Stimulated activated CD8-positive, alpha-beta memory T cell treated with anti-CD3 and anti-CD28 coated beads, Interleukin-7, amount 100 ng/mL, for 4 hours (primary cell): ENCODE measurements around the gene STKLD1.
"Not testable (repeated sequence)": the region's sequence is repeated elsewhere in the genome, so short reads cannot be mapped to it uniquely, and the experiment has no call there.

Source experiments
- DNase-seq, 2 donors: peaks; one replicate each; pipeline ENCODE4 v3.0.0-alpha.2; 2020; ENCODE audit warnings: low read depth in 2 of 2

The STKLD1 gene

DNA sequence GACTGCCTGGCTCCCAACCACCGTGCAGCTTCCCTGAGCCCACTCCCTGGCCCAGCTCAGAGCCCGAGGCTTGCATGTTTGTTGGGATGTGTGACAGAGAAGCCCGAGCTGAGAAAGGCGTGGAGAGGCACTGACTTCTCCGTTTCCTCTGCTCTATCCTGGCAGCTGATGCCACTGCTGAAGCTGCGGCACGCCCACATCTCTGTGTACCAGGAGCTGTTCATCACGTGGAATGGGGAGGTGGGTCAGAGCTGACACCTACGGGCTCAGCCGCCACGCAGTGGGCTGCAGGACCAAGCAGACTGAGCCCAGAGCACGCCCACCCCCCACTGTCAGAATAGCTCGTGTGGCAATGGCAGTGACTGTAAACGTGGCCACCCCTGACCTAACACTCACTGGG is 9.3 kb downstream of the STKLD1 start:
- no peak for DNase-seq

DNA sequence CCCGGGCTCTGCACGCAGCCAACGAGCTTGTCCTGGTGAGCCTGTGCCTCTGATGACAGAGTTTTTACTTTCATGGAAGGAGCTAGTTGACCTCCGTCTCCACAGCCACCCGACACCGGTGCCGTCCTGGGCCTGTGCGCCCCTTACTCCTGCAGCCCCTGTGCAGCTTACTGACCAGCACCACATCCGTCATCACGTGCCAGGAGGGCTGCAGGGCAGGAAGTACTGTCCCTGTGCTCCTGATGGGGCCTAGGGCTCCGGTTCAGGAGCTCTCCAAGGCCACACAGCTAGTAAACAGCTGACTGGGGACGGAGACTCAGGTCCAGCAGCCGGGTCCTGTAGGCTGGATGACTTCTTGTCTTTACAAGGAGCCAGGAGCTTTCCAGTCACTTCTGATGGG is 10.2 kb downstream of the STKLD1 start:
- no peak for DNase-seq

DNA sequence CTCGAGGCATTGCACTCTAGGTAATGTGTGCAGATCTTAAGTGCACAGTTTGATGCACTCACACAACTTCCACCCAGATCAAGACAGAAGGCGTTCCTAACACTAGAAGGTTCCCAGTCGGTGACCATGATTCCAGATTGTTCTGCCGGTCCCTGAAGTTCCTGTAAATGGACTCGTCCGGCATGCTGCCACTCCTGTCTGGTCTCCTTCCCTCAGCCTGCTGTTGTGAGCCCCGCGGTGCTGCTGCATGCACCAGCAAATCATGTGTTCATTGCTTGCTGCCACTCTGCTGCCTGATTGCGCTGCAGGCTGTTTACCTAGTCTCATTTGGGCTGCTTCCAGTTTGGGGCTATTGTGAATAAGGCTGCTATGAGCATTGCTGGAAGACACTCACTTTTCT is 11.5 kb downstream of the STKLD1 start:
- DNase-seq = no peak

DNA sequence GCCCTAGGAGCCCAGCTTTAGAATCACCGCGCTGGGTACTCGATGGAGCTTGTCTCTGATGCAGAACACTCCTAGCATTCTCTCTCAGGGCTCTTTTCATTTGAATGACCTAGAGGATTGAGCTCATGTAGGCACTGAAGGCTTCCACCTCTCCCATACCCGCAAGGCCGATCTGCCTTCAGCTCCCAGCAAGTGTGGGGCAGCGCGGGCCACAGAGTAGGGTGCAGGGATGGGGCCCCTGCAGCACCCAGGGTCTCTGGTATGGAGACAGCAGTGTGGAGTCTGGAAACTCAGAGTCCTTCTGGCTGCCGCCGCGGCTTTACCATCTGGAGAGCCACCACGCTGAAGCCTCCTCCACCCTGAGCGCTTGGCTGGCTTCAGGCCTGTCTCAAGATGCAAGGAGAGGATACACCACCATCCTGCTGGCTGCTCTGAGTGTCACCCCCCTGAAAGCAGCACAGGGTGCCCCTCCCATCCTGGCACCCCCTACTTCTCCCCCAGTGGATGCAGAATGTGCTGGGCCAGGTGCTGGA is 12.9 kb downstream of the STKLD1 start:
- no peak for DNase-seq

DNA sequence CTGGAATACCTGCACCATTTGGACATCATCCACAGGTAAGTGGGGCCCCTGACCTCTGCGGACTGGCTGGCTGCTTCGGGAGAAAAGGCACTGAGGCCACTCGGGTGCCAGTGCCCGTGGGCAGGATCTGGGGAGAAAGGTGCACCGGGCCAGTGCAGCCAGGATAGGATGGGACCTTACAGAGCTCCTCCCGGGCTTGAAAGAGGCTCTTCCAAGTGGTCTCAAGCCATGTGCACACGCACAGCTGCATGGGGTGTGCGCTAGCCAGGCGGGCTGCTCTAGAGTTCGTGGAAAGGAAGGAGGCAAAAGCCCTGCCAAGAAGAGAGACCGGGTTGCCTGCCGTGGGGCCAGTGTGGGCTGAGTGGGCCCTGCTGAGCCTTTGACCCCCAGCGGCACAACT is 13.4 kb downstream of the STKLD1 start:
- no peak for DNase-seq

DNA sequence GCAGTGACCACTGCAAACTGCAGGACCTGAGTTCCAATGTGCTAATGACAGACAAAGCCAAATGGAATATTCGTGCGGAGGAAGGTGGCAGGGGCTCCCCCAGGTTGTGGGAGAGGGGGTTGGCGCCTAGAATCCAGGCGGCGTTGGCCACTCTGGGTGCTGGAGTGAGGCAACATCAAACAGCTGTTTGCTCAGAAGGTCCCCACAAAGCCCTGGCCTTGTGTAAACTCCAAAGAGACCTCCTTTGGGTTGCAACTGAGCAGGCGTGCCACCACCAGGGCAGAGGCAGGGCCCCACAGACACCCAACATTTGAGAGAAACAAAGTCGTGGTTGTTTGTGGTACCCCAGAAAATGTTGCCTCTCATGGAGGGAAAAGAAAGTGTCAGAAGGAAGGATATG is 14.5 kb downstream of the STKLD1 start:
- no peak for DNase-seq

DNA sequence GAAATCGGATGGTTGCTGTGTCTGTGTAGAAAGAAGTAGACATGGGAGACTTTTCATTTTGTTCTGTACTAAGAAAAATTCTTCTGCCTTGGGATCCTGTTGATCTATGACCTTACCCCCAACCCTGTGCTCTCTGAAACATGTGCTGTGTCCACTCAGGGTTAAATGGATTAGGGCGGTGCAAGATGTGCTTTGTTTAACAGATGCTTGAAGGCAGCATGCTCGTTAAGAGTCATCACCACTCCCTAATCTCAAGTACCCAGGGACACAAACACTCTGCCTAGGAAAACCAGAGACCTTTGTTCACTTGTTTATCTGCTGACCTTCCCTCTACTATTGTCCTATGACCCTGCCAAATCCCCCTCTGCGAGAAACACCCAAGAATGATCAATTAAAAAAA is 15.3 kb downstream of the STKLD1 start:
- DNase-seq = not testable (repeated sequence)

DNA sequence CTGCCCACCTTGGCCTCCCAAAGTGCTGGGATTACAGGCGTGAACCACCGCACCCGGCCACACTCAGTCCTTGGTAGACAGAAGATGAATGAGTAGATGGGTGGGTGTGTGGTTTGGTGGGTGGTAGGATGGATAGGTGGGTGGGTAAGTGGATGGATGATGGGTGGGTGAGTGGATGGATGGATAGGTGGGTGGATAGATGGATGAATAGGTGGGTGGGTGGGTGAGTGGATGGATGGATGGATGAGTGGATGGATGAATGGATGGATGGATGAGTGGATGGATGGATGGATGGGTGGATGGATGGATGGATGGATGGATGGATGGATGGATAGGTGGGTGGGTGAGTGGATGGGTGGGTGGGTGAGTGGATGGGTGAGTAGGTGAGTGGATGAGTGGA is 16.1 kb downstream of the STKLD1 start:
- DNase-seq = not testable (repeated sequence)

DNA sequence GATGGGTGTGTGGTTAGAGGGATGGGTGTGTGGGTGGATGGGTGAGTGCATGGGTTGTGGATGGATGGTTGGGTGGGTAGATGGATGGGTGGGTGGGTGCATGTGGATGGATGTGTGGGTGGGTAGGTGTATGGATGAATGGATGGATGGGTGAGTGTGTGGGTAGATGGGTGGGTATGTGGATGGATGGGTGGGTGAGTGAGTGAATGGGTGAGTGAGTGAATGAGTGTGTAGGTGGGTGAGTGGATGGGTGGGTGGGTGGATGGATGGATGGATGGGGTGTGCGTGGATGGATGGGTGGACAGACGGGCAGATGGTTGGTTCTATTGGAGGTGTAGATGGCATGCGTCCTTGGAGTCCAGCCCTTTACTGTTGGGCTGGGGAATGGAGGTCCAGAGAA is 17.2 kb downstream of the STKLD1 start:
- DNase-seq = no peak

DNA sequence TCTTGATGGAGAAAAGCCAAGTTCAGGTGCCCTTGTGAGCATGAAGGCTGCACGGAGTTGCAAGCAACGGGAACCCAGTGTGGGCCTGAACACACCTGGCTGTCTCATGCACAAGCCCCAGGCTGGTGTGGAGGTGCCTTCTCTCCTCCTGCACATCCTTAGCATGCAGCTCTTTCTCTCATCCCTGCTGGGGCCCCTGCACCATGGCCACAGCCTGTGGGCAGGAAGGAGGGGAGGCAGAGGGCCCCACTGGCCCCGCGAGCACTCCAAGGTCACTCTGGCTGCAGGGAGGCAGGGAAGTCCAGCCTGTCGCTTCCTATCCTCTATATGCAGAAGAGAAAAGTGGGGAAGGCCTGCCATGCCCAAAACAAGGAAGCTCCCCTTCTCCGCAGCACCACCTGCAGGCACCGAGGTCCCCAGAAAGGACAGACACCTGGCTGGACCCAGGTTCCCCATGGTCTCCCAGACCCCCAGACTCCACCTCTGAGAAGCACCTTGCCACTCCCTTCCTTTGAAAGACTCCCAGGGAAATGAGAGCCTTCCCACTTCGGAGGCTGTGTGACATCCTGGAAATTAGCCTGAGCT is 18.6 kb downstream of the STKLD1 start:
- DNase-seq = no peak

DNA sequence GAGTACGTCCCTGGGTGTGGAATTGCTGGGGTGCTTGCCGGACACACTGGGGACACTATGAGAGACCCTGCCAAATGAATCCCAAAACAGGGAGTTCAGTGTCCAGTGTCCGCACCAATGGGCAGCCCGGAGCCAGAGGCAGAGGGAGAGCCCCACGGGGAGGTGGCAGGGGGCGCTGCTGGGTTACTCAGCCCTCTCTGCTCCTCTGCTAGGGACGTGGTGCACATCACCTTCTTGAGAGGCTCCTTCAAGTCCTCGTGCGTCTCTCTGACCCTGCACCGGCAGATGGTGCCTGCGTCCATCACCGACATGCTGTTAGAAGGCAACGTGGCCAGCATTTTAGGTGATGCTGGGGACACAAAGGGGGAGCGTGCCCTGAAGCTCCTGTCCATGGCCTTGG is 20.8 kb downstream of the STKLD1 start:
- DNase-seq = no peak

DNA sequence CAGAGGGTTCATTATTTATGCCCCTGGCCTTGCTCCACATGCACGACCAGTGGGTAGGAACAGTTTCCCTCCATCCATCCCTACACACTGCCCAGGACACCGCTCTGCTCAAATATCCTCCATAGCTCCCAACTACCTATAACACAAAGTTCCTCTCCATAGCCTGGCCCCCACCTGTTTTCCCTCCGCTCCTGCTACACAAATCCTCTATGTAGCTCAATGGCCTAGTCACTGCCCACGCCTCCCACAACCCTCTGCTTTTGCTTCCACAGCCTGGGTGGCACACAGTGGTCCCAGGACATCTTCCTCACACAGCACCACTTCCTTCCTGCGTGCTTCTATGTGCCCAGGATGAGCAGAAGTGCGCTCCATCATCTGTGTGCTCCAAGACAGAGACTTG is 21.2 kb downstream of the STKLD1 start:
- no peak for DNase-seq

DNA sequence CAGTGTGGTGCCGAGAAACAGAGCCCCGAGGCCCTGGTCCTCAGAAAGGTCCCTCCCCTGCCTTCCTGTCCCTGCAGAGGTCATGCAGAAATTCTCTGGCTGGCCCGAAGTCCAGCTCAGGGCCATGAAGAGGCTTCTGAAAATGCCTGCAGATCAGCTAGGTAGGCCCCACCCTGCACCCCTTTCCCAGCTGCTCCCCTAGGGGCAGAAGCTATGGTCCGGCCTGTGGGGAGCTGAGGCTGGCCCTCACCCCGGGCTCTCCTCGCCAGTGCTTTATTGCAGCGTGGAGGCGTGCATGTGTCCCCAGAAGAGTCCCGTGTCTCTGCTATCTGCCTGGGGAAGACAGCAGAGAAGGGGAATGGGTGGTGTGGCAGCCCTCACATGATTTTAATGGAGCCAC is 21.7 kb downstream of the STKLD1 start:
- DNase-seq = no peak

DNA sequence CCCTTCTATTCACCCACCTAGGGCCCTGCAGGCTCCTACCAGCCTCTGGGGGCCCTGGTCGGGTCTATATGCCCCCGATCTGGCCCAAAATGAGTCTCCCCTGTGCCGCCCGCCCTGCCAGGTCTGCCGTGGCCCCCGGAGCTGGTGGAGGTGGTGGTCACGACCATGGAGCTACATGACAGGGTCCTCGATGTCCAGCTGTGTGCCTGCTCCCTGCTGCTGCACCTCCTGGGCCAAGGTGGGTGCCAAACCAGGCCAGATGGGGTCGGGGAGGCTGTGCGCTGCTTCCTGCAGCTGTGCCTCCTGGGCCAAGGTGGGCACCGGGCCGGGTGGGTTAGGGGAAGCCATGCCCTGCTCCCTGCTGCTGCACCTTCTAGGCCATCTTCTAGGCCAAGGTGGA is 24.1 kb downstream of the STKLD1 start:
- DNase-seq = no peak

DNA sequence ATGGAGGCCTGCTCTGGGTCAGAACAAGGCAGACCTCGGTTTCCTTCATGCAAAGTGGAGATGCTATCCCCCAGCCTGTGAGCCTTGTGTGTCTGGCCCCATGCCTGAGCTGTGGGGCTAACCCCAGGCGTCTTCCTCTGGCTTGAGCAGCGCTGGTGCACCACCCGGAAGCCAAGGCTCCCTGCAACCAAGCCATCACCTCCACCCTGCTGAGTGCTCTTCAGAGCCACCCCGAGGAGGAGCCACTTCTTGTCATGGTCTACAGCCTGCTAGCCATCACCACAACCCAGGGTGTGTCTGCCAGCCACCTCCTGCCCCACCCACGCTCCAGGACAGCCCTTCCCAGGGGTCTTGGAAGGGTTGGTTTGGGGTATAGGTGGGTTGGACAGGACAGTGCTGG is 25.4 kb downstream of the STKLD1 start:
- no peak for DNase-seq

DNA sequence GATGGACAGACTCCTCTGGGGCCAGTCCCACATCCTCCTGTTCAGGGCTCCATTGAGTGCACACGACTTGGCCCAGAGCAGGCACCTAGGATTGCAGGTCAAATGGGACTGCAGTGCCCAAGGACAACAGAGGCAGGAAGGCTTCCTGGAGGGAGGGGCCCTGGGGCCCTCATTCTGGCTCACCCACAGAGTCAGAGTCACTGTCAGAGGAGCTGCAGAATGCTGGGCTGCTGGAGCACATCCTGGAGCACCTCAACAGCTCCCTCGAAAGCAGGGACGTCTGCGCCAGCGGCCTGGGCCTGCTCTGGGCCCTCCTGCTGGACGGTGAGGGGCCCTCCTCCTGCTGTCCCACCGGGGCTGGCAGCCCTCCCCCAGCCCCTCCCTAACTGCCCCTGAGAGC is 26.5 kb downstream of the STKLD1 start:
- no peak for DNase-seq

DNA sequence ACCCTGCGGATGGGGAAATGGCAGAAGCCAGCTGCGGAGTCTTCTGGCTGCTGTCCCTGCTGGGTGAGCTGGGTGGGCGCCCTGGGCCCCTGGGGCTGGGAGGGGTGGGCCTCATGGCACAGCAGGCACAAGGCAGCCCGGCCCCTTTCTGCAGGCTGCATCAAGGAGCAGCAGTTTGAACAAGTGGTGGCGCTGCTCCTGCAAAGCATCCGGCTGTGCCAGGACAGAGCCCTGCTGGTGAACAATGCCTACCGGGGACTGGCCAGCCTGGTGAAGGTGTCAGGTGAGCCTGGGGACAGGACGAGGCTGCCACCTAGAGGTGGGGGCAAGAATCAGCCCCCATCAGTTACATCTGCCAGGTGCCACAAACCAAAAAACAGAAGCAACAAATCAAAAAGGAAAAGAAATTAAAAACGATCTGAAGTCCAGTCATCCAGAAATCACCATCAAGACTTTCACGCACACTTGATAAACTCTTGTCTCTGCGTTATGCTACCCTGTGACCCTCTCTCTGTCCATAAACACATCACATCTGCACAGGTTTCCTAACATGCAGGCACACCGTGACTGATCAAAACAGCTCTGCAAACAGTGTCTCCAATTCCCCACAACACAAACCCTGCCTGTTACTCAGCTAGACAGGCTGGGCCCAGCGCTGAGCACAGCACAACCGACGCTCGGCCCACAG is 27.7 kb downstream of the STKLD1 start:
- DNase-seq = peak; percentile 18 to 46

DNA sequence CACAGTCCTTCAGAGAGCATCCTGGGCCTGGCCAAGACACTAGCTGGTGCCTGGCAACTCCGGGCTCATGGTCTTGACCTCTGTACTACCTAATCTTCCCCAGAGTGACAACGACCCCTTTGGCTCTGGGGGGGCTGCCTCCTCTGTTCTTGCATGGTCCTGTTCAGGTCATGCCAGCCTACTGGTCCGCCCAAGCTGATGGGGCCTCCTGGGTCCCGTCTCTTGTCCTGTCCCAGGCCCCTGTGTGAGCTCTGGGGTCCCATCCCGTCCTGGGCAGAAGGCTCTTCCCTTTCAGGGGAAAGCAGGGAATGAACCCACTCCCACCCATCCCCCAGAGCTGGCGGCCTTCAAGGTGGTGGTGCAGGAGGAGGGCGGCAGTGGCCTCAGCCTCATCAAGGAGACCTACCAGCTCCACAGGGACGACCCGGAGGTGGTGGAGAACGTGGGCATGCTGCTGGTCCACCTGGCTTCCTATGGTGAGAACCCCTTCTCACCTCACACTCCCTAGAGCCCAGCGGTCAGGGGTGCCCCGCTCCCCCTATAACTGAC is 28.4 kb downstream of the STKLD1 start:
- DNase-seq = no peak

DNA sequence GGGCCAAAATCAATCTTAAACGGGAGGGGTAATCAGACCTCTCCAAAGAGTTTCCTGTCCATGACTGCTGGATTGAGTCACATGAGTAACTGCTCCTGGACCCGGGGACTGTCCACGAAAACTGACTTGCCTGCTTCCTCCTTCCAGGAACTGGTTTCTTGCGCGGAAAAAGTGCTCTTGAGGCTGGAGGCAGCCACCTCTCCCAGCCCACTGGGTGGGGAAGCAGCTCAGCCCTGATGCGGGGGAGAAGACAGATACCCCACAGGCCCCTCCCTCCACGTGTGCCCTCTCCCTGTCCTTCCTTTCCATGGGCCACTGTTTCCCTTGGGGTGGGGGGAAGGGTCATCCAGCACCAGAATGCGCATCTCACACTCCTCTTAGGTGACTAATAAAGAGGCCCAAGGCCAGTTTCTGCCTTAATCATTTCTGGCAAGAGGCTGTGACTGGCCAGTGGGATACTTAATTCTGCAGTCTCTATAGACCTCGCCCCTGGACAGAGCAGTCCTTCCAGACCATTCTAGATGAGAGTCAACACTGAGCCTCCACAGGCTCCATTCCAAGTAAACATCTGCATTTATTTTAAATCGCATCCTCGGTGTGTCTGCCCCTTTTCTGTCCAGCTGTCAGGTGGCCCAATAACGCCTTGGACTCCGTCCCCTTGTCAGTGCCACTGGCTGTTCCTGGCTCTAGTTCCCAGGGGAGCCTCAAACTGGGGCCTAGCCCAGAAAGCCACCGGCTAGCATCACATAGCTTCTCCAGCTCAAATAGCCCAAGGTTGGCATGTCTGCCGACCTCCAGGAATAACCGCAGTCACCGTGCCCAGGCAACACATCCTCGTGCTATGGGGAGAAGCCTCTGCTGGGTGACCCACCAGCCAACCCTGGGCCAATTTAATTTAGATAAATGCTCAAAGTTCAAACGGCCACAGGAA is 29.6 kb downstream of the STKLD1 start:
- no peak for DNase-seq

DNA sequence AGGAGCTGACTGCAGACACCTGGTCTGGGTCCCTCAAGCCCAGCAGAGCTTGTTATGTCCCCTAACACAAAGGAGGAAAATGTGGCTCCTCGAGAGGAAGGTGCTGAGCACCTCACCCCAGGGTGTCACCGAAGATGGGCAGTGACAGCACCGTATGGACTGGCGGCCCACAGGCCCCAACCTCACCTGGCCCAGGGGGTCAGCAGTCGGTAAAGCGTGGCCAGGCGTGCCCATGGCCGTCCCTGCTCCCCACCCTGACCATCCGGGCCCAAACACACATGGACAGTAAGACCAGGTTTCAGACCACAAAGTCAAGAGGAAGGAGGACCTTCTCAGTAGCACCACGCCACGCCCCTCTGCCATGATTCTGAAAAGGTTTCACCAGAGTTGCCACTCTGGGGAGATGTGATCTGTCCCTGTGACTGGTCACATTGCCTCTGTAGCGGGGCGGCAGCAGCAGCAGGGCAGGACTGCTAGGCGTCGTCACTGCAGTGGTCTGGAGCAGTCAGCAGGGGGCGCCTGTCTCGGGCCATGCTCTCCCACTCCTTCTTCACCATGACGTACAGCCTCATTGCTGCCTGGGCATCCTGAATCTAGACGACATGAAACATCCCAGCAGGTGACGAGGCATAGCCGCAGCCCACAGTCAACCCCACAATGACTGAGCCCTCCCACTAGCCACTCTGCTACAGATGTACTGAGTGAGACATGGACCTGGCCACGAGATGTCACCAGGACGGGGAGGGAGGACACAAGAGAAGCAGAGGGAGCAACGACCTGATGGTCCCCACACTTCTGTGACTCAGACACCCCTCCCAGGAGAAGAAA is 30.5 kb downstream of the STKLD1 start:
- DNase-seq = peak; percentile 64 to 74

DNA sequence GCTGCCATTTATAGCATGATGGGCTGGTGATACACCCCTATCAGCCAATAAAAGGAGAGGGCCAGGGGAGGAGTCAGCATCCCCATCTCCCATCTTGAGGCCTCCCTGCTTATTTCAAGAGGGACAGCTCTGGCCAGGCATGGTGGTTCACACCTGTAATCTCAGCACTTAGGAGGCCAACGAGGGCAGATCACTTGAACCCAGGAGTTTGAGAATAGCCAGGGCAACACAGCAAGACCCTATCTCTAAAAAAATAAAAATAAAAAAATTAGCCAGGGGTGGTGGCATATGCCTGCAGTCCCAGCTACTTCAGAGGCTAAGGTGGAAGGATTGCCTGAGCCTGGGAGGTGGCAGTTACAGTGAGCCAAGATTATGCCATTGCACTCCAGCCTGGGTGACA is 31.9 kb downstream of the STKLD1 start:
- DNase-seq = no peak
